Measurements from ENCODE around the gene STIM2.
"Not testable (repeated sequence)": the region's sequence is repeated elsewhere in the genome, so short reads cannot be mapped to it uniquely, and the experiment has no call there.

The STIM2 gene

GRCh38 chr4:27005905-27006590, 145.4 kb downstream of the STIM2 start:
- DNase-seq: no peak

GRCh38 chr4:27006646-27007045, 146.0 kb downstream of the STIM2 start:
- no peak for DNase-seq

- no peak for DNase-seq
These were observed 146.9 kb downstream of the STIM2 start for GRCh38 chr4:27007507-27007906.

- DNase-seq: no peak
These were observed 148.0 kb downstream of the STIM2 start for GRCh38 chr4:27008679-27009078.

- DNase-seq: no peak
These were observed 148.9 kb downstream of the STIM2 start for GRCh38 chr4:27009539-27009938.

GRCh38 chr4:27010334-27010940, 149.8 kb downstream of the STIM2 start:
- DNase-seq: peak; percentile 83

- no peak for DNase-seq
These were observed 150.8 kb downstream of the STIM2 start for GRCh38 chr4:27011401-27011800.

- DNase-seq: no peak
These were observed 152.4 kb downstream of the STIM2 start for GRCh38 chr4:27013012-27013411.

GRCh38 chr4:27016551-27016950, 155.9 kb downstream of the STIM2 start:
- DNase-seq: no peak

GRCh38 chr4:27017623-27018022, 157.0 kb downstream of the STIM2 start:
- no peak for DNase-seq

GRCh38 chr4:27018076-27018475, 157.4 kb downstream of the STIM2 start:
- DNase-seq: no peak

GRCh38 chr4:27018910-27019309, 158.3 kb downstream of the STIM2 start:
- no peak for DNase-seq

GRCh38 chr4:27019766-27020165, 159.1 kb downstream of the STIM2 start:
- DNase-seq: no peak

- no peak for DNase-seq
These were observed 159.6 kb downstream of the STIM2 start for GRCh38 chr4:27020203-27020602.

GRCh38 chr4:27020603-27021002, 160.0 kb downstream of the STIM2 start:
- no peak for DNase-seq

- no peak for DNase-seq
These were observed 162.3 kb downstream of the STIM2 start for GRCh38 chr4:27022963-27023362.

- DNase-seq: no peak
These were observed 162.7 kb downstream of the STIM2 start for GRCh38 chr4:27023366-27023765.

GRCh38 chr4:27024805-27025204, 164.2 kb downstream of the STIM2 start:
- no peak for DNase-seq

GRCh38 chr4:27027428-27027827, 166.8 kb downstream of the STIM2 start:
- DNase-seq: no peak

- not testable (repeated sequence) for DNase-seq
These were observed 174.5 kb downstream of the STIM2 start for GRCh38 chr4:27035127-27035526.

- peak; percentile 8 for DNase-seq
These were observed 179.7 kb downstream of the STIM2 start for GRCh38 chr4:27040356-27040755.

GRCh38 chr4:27042411-27042810, 181.8 kb downstream of the STIM2 start:
- no peak for DNase-seq

GRCh38 chr4:27043200-27043599, 182.6 kb downstream of the STIM2 start:
- no peak for DNase-seq

GRCh38 chr4:27046851-27047250, 186.2 kb downstream of the STIM2 start:
- DNase-seq: no peak
